Stimulated activated naive CD8-positive, alpha-beta T cell treated with anti-CD3 and anti-CD28 coated beads, Interleukin-15, Interleukin-2, amounts not matched to agents 100 ng/mL and 50 ng/mL, for 24 hours (primary cell): ENCODE data around the gene RHOV.

Experiments
- H3K27ac Mint-ChIP-seq: one replicate; pipeline ENCODE4 v1.8.0; 2021; ENCODE audit warnings: mild to moderate bottlenecking, mixed read lengths
- H3K27me3 Mint-ChIP-seq: one replicate; pipeline ENCODE4 v1.8.0; 2021; ENCODE audit warnings: mixed read lengths
- H3K36me3 Mint-ChIP-seq: one replicate; pipeline ENCODE4 v1.8.0; 2021; ENCODE audit warnings: low read depth, mixed read lengths
- H3K4me1 Mint-ChIP-seq: one replicate; pipeline ENCODE4 v1.8.0; 2021; ENCODE audit warnings: low read depth, mixed read lengths
- H3K4me3 Mint-ChIP-seq: one replicate; pipeline ENCODE4 v1.8.0; 2021; ENCODE audit warnings: mild to moderate bottlenecking, mixed read lengths
- H3K9me3 Mint-ChIP-seq: one replicate; pipeline ENCODE4 v1.8.0; 2021; ENCODE audit warnings: mixed read lengths

Gene RHOV

GRCh38 chr15:40873694-40874561 lies at the start of gene RHOV:
TSS of gene RHOV (minus strand) at chr15:40874234. CDS start at chr15:40874139, 95 bp downstream.
- Mint-ChIP-seq H3K36me3 (no peaks in the 10 kb centered on the region), H3K27ac (no peak within 1 kb of the TSS)

GRCh38 chr15:40923551-40923950 lies 49.5 kb upstream of the RHOV start:
- Mint-ChIP-seq H3K27me3 (peaks cover 21% of the 10 kb centered on the region), H3K9me3 (no peaks in the 10 kb centered on the region), H3K27ac (no peak overlapping the region), H3K4me3 (no peak overlapping the region), H3K4me1 (peaks cover 23% of the 10 kb centered on the region), H3K36me3 (no peaks in the 10 kb centered on the region)

More at GRCh38 chr15:40873694-40874561, at the start of gene RHOV:
- H3K27me3 Mint-ChIP-seq = peaks cover 14% of the 10 kb centered on the region
- H3K4me3 Mint-ChIP-seq = peak within 1 kb of the TSS; percentile 65
- H3K9me3 Mint-ChIP-seq = no peaks in the 10 kb centered on the region
- peaks cover 26% of the 10 kb centered on the region for H3K4me1 Mint-ChIP-seq

GRCh38 chr15:40922608-40923005 lies 48.6 kb upstream of the RHOV start:
- H3K9me3 Mint-ChIP-seq = no peaks in the 10 kb centered on the region
- peaks cover 23% of the 10 kb centered on the region for H3K4me1 Mint-ChIP-seq
- no peak overlapping the region for H3K4me3 Mint-ChIP-seq
- no peaks in the 10 kb centered on the region for H3K36me3 Mint-ChIP-seq
- peaks cover 20% of the 10 kb centered on the region for H3K27me3 Mint-ChIP-seq
- no peak overlapping the region for H3K27ac Mint-ChIP-seq

- Mint-ChIP-seq H3K4me3 (no peak overlapping the region), H3K4me1 (peaks cover 19% of the 10 kb centered on the region), H3K9me3 (no peaks in the 10 kb centered on the region), H3K27me3 (peaks cover 17% of the 10 kb centered on the region), H3K36me3 (no peaks in the 10 kb centered on the region), H3K27ac (no peak overlapping the region)
Measured at GRCh38 chr15:40921949-40922607, 48.0 kb upstream of the RHOV start.

GRCh38 chr15:40918799-40919392 lies 44.9 kb upstream of the RHOV start:
- H3K9me3 Mint-ChIP-seq = no peaks in the 10 kb centered on the region
- no peaks in the 10 kb centered on the region for H3K27me3 Mint-ChIP-seq
- H3K4me3 Mint-ChIP-seq = no peak overlapping the region
- H3K27ac Mint-ChIP-seq = no peak overlapping the region
- no peaks in the 10 kb centered on the region for H3K36me3 Mint-ChIP-seq
- no peaks in the 10 kb centered on the region for H3K4me1 Mint-ChIP-seq

GRCh38 chr15:40918146-40918798 lies 44.2 kb upstream of the RHOV start:
- no peaks in the 10 kb centered on the region for H3K4me1 Mint-ChIP-seq
- H3K9me3 Mint-ChIP-seq = no peaks in the 10 kb centered on the region

GRCh38 chr15:40917585-40917984 lies 43.6 kb upstream of the RHOV start:
- no peaks in the 10 kb centered on the region for H3K9me3 Mint-ChIP-seq
- H3K36me3 Mint-ChIP-seq = no peaks in the 10 kb centered on the region
- H3K27me3 Mint-ChIP-seq = no peaks in the 10 kb centered on the region
- H3K4me3 Mint-ChIP-seq = no peak overlapping the region
- no peak overlapping the region for H3K27ac Mint-ChIP-seq
- H3K4me1 Mint-ChIP-seq = no peaks in the 10 kb centered on the region

More at GRCh38 chr15:40918146-40918798, 44.2 kb upstream of the RHOV start:
- Mint-ChIP-seq H3K27me3 (no peaks in the 10 kb centered on the region), H3K27ac (no peak overlapping the region), H3K36me3 (no peaks in the 10 kb centered on the region), H3K4me3 (no peak overlapping the region)

- no peaks in the 10 kb centered on the region for H3K36me3 Mint-ChIP-seq
Measured at GRCh38 chr15:40915679-40916078, 41.6 kb upstream of the RHOV start.

GRCh38 chr15:40915116-40915661 lies 41.2 kb upstream of the RHOV start:
- Mint-ChIP-seq H3K9me3 (no peaks in the 10 kb centered on the region), H3K27ac (no peak overlapping the region), H3K36me3 (no peaks in the 10 kb centered on the region), H3K4me3 (no peak overlapping the region), H3K4me1 (peaks cover 2% of the 10 kb centered on the region), H3K27me3 (no peaks in the 10 kb centered on the region)

More at GRCh38 chr15:40915679-40916078, 41.6 kb upstream of the RHOV start:
- H3K4me3 Mint-ChIP-seq = no peak overlapping the region
- H3K27ac Mint-ChIP-seq = no peak overlapping the region
- H3K27me3 Mint-ChIP-seq = no peaks in the 10 kb centered on the region
- H3K4me1 Mint-ChIP-seq = no peaks in the 10 kb centered on the region
- no peaks in the 10 kb centered on the region for H3K9me3 Mint-ChIP-seq

GRCh38 chr15:40914486-40914885 lies 40.5 kb upstream of the RHOV start:
- no peaks in the 10 kb centered on the region for H3K9me3 Mint-ChIP-seq
- peaks cover 3% of the 10 kb centered on the region for H3K4me1 Mint-ChIP-seq
- H3K36me3 Mint-ChIP-seq = no peaks in the 10 kb centered on the region
- no peak overlapping the region for H3K4me3 Mint-ChIP-seq
- H3K27ac Mint-ChIP-seq = no peak overlapping the region
- H3K27me3 Mint-ChIP-seq = no peaks in the 10 kb centered on the region

GRCh38 chr15:40914013-40914412 lies 40.0 kb upstream of the RHOV start:
- H3K36me3 Mint-ChIP-seq = no peaks in the 10 kb centered on the region
- no peaks in the 10 kb centered on the region for H3K9me3 Mint-ChIP-seq

GRCh38 chr15:40912478-40912877 lies 38.4 kb upstream of the RHOV start:
- Mint-ChIP-seq H3K27me3 (no peaks in the 10 kb centered on the region), H3K4me1 (peaks cover 4% of the 10 kb centered on the region), H3K36me3 (no peaks in the 10 kb centered on the region), H3K27ac (no peak overlapping the region), H3K9me3 (no peaks in the 10 kb centered on the region), H3K4me3 (no peak overlapping the region)

More at GRCh38 chr15:40914013-40914412, 40.0 kb upstream of the RHOV start:
- H3K4me1 Mint-ChIP-seq = peaks cover 3% of the 10 kb centered on the region
- H3K4me3 Mint-ChIP-seq = no peak overlapping the region
- no peak overlapping the region for H3K27ac Mint-ChIP-seq
- H3K27me3 Mint-ChIP-seq = no peaks in the 10 kb centered on the region

GRCh38 chr15:40911693-40912092 lies 37.7 kb upstream of the RHOV start:
- H3K27ac Mint-ChIP-seq = no peak overlapping the region

GRCh38 chr15:40911141-40911540 lies 37.1 kb upstream of the RHOV start:
- no peak overlapping the region for H3K27ac Mint-ChIP-seq

More at GRCh38 chr15:40911693-40912092, 37.7 kb upstream of the RHOV start:
- H3K27me3 Mint-ChIP-seq = no peaks in the 10 kb centered on the region
- no peaks in the 10 kb centered on the region for H3K9me3 Mint-ChIP-seq
- H3K4me1 Mint-ChIP-seq = peaks cover 9% of the 10 kb centered on the region
- no peaks in the 10 kb centered on the region for H3K36me3 Mint-ChIP-seq
- H3K4me3 Mint-ChIP-seq = no peak overlapping the region

More at GRCh38 chr15:40911141-40911540, 37.1 kb upstream of the RHOV start:
- H3K27me3 Mint-ChIP-seq = no peaks in the 10 kb centered on the region
- no peaks in the 10 kb centered on the region for H3K36me3 Mint-ChIP-seq
- no peaks in the 10 kb centered on the region for H3K9me3 Mint-ChIP-seq
- H3K4me1 Mint-ChIP-seq = peaks cover 9% of the 10 kb centered on the region
- H3K4me3 Mint-ChIP-seq = no peak overlapping the region
